GM21723 (cell line): ENCODE results near the gene BCL2L2.

Experiments
- ATAC-seq: cut with Tn5 transposase; IDR thresholded peaks from one replicate; pipeline ENCODE4 v1.9.1; 2021; ENCODE audit warnings: mild to moderate bottlenecking, moderate library complexity; ENCODE audit not compliant: unreplicated experiment

The BCL2L2 gene

DNA sequence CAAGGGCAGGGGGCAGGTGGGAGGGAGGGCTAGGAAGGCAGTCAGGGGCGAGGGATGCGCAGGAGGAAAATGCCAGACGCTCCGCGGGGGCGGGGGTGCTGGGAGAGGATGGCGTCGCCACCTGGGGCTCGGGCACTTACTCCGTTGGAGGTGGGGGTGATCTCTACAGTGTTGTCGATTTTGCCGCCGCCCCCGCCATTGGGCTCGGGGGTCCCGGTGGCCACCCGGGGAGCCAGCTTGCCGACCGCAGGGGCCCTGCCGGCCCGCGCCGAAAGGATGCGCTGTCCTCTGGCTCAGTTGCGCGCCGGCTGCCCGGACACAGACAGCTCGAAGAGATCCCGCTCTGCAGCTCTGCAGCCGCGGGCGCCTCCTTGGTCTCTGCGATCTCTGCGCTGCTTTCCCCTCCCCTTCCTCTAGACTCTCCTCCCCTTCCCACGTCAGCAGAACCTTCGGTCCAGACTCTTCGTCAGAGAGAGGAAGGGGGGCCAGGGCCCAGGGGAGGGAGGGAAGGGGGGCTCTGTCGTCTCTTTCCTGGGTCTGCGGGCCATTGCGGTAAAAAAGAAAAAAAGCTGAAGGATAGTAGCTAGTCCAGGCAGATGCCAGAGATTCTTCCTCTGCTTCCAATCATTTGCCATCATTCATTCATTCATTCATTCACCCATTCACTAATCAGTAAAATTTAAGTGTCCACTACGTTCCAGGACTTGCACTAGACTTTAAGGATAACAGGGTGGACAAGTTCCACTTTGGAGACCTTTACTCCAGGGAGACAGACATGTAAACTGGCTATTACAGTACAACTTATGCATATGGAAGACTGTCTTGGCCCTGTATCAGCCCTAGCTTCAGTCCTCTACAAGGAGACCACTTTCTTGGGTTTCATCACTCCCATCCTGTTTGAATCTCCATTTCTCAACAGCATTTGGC is 46.1 kb downstream of the BCL2L2 start, which contains the start of gene SLC22A17:
SLC22A17 (minus strand) TSS at position 382 of the 927 bp plus-strand sequence.
- ATAC-seq: no peak

GRCh38 chr14:23353433-23353780 is 46.8 kb downstream of the BCL2L2 start:
- no peak for ATAC-seq

GRCh38 chr14:23354990-23355389 is 48.4 kb downstream of the BCL2L2 start:
- no peak for ATAC-seq

- no peak for ATAC-seq
Measured at GRCh38 chr14:23355871-23356435, 49.3 kb downstream of the BCL2L2 start.

- no peak for ATAC-seq
Measured at GRCh38 chr14:23356662-23357061, 50.0 kb downstream of the BCL2L2 start.

DNA sequence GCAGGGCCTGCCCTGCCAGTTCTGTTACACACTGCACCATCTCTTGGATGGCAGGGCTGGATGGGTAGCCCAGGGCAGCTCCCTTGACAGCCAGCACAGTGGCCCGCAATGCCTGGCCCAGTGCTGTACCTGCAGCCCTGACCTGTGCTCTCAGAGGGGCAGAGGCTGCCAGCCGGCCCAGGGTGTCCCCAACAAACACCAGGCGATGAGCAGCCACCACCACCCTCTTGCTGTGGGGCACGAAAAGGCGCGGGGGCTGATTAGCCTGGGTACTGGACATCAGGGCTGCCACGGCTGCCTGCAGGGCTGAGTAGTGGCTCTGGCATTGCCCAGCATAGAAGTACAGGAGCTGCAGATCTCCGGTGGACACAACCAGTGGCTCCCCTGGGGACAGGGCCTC is 50.6 kb downstream of the BCL2L2 start:
- ATAC-seq: no peak

- no peak for ATAC-seq
Measured at GRCh38 chr14:23358042-23358441, 51.4 kb downstream of the BCL2L2 start.

DNA sequence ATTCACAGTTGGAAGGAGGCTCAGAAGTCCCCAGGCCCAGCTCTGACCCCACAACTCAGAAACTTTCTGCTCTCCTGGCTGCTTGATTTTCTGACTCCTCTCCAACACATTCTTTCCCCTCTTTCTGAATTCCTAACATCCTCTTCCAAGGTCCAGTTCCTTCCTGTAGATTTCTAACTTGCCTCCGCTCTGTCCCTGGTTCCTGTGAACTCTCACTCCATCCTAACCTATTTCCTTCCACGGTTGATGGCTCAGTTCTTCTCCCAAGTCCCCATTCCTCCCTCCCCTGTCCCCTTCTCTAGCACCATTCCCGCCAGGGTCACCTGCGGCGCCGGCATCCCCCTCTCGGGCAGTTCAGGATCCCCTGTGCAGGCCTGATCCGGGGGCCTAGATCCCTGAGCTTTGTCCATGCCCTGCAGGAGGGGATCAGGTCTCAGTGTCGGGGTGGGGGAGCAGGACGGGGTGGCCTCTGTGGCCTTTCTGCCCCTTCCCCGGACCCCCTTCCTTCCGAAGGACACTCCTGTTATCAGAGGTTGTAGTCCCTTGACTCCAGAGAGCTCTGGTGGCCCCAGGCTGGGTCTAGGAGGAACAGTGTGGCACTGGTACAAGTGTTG is 52.0 kb downstream of the BCL2L2 start:
- ATAC-seq: no peak

- ATAC-seq: no peak
Measured at GRCh38 chr14:23359167-23359626, 52.6 kb downstream of the BCL2L2 start.

- no peak for ATAC-seq
Measured at GRCh38 chr14:23359722-23360447, 53.3 kb downstream of the BCL2L2 start.

- ATAC-seq: no peak
Measured at GRCh38 chr14:23360496-23360895, 53.9 kb downstream of the BCL2L2 start.

DNA sequence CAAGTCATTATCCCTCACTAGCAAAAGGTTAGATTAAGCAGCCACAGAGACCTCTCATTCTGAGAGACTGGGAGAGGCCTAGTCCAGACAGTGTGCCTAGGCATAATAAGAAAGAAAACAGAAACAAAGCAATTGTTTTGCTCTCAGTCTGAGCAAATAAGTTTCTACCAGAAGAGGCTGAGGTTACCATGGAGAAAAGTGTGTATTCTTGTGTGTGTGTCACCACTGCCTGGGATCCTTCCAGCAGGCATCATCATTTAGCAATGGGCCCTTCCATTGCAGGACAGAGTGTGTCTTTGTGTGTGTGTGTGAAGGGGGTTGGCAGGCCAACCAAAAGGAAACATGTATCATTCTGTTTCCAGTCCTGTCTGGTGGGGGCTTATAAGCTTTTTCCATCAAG is 54.7 kb downstream of the BCL2L2 start:
- no peak for ATAC-seq
